Spleen (tissue), 7 donors: ENCODE results near the gene CD40.

ENCODE experiments used
- CTCF ChIP-seq, 11 experiments: fragments of 200-600 bp in 7 of 11; fragments of 450-650 bp in 4 of 11; sonication (generic) in 4 of 11; IDR thresholded peaks in 8 of 11; conservative IDR thresholded peaks in 3 of 11; 1 replicate in 7 of 11; 2 replicates in 4 of 11; pipeline versions ENCODE4 v1.4.0 to v1.8.0; 2016 to 2021; ENCODE audit warnings: antibody characterized with exemption in 11 of 11, inconsistent platforms in 4 of 11, mild to moderate bottlenecking in 1 of 11
- POLR2A ChIP-seq, 3 donors: fragments of 450-650 bp; IDR thresholded peaks; one replicate each; pipeline ENCODE4 v1.5.1; 2017; ENCODE audit warnings: antibody characterized with exemption in 3 of 3, mild to moderate bottlenecking in 1 of 3
- POLR2AphosphoS5 ChIP-seq, 3 donors: sonication (generic); formaldehyde crosslinking; IDR thresholded peaks; one replicate each; pipeline ENCODE4 v1.5.1; 2017; ENCODE audit warnings: antibody characterized with exemption in 3 of 3
- donor health status: DM: no; HTN: no; CAD: no; lungs with moderate emphysema.
- donor health status: DM: no; HTN: no; CAD: no.
- donor health status: DM: no; HTN: no; CAD: no.

GRCh38 chr20:46076806-46077205 is 41.3 kb upstream of the CD40 start:
- TF ChIP-seq POLR2A (IDR thresholded peaks at IDR 0.05) (no peak), CTCF (IDR thresholded peaks at IDR 0.05 in 8 of 11, conservative IDR thresholded peaks at IDR 0.05 in 3 of 11) (no peak), POLR2AphosphoS5 (IDR thresholded peaks at IDR 0.05) (no peak)
